Aorta (tissue), 4 donors: ENCODE measurements around the gene TAS2R42. TPM values are rescaled to one million over a fixed set of nuclear protein-coding genes. Genes with fewer than 3 reads are reported as not detected.

ENCODE experiments used
- polyA plus RNA-seq, 2 donors: library from polyadenylated mRNA; stranded (reverse); fragments of 200-250 nt; gene quantifications; one replicate each; pipeline ENCODE4 v1.2.3, GENCODE V29; 2013
- total RNA-seq, 2 donors: library from RNA; stranded (reverse); fragmentation: NEBNext Ultra II Directional; extraction: Animal tissue kit (Norgen Biotek cat#: 25700); gene quantifications; one replicate each; pipeline ENCODE4 v1.2.1, GENCODE V29; 2021
- donor health status: healthy with polysubstance abuse.
- donor health status: Bipolar disorder and iron deficiency.
- donor health status: DM: no; HTN: no; CAD: no.
- donor health status: DM: yes; HTN: yes; CAD: no.

Gene TAS2R42
- total and polyA plus RNA-seq, 4 donors: not detected

Other genes starting within 250 kb of the TAS2R42 start
- 1 to 10 TPM; 5.2 to 6.4 TPM for gene TAS2R14, start 247.7 kb downstream of the TAS2R42 start, total RNA-seq
- 1 to 10 TPM in 1 of 2 donors, not detected in 1; 2.0 TPM for gene TAS2R14, start 247.7 kb downstream of the TAS2R42 start, polyA plus RNA-seq
- gene TAS2R50, start 200.0 kb downstream of the TAS2R42 start, total RNA-seq: 1 to 10 TPM; 3.3 to 5.7 TPM
- not detected for gene TAS2R50, start 200.0 kb downstream of the TAS2R42 start, polyA plus RNA-seq
- gene TAS2R20, start 188.6 kb downstream of the TAS2R42 start, total RNA-seq: 1 to 10 TPM; 4.3 to 4.8 TPM
- under 1 TPM in 1 of 2 donors, not detected in 1; 0.49 TPM for gene TAS2R20, start 188.6 kb downstream of the TAS2R42 start, polyA plus RNA-seq
- gene TAS2R19, start 164.3 kb downstream of the TAS2R42 start, total RNA-seq: 1 to 10 TPM; 5.9 to 9.1 TPM
- gene TAS2R19, start 164.3 kb downstream of the TAS2R42 start, polyA plus RNA-seq: under 1 TPM in 1 of 2 donors, not detected in 1; 0.72 TPM
- gene TAS2R31, start 155.5 kb downstream of the TAS2R42 start, total RNA-seq: 1 to 10 TPM; 5.3 to 9.1 TPM
- under 1 TPM in 1 of 2 donors, not detected in 1; 0.82 TPM for gene TAS2R31, start 155.5 kb downstream of the TAS2R42 start, polyA plus RNA-seq
- gene TAS2R46, start 124.6 kb downstream of the TAS2R42 start, total RNA-seq: 1 to 10 TPM; 3.3 to 3.9 TPM
- not detected for gene TAS2R46, start 124.6 kb downstream of the TAS2R42 start, polyA plus RNA-seq
- gene TAS2R43, start 94.6 kb downstream of the TAS2R42 start, total RNA-seq: 1 to 10 TPM in 1 of 2 donors, under 1 TPM in 1; 0.36 to 2.2 TPM
- not detected for gene TAS2R43, start 94.6 kb downstream of the TAS2R42 start, polyA plus RNA-seq
- gene TAS2R30, start 52.3 kb downstream of the TAS2R42 start, total RNA-seq: 1 to 10 TPM; 6.9 to 8.6 TPM
- under 1 TPM in 1 of 2 donors, not detected in 1; 0.08 TPM for gene TAS2R30, start 52.3 kb downstream of the TAS2R42 start, polyA plus RNA-seq
- gene SMIM10L1, start 15.7 kb downstream of the TAS2R42 start, total RNA-seq: 10 to 100 TPM in 1 of 2 donors, 1 to 10 TPM in 1; 9.9 to 12.5 TPM
- 10 to 100 TPM; 10.9 to 18.5 TPM for gene SMIM10L1, start 15.7 kb downstream of the TAS2R42 start, polyA plus RNA-seq
- gene PRB3, start 82.8 kb upstream of the TAS2R42 start, total RNA-seq: not detected
- not detected for gene PRB3, start 82.8 kb upstream of the TAS2R42 start, polyA plus RNA-seq
- not detected for gene PRB4, start 123.5 kb upstream of the TAS2R42 start, total RNA-seq
- not detected for gene PRB4, start 123.5 kb upstream of the TAS2R42 start, polyA plus RNA-seq
- not detected for gene PRB2, start 208.6 kb upstream of the TAS2R42 start, total RNA-seq
- gene PRB2, start 208.6 kb upstream of the TAS2R42 start, polyA plus RNA-seq: not detected